KMS-11 (cell line): ENCODE measurements around the gene ZSWIM8.

Experiments used
- H2AFZ ChIP-seq: fragments of 200-600 bp; sonication (generic); 2 replicates; pipeline ENCODE4 v1.6.1; 2016; ENCODE audit warnings: antibody characterized with exemption, mixed run types, low read depth
- H3K27ac ChIP-seq: fragments of 200-600 bp; sonication (generic); 2 replicates; pipeline ENCODE4 v1.6.1; 2016; ENCODE audit warnings: mild to moderate bottlenecking, mixed run types
- H3K27me3 ChIP-seq: fragments of 200-600 bp; sonication (generic); 2 replicates; pipeline ENCODE4 v1.6.1; 2017; ENCODE audit warnings: mild to moderate bottlenecking, low read depth, mixed run types, moderate library complexity; ENCODE audit not compliant: insufficient read depth
- H3K36me3 ChIP-seq: fragments of 200-600 bp; sonication (generic); 2 replicates; pipeline ENCODE4 v1.6.1; 2017; ENCODE audit warnings: mild to moderate bottlenecking, mixed run types; ENCODE audit not compliant: insufficient read depth
- H3K4me1 ChIP-seq: fragments of 200-600 bp; sonication (generic); 2 replicates; pipeline ENCODE4 v1.6.1; 2016; ENCODE audit warnings: mild to moderate bottlenecking, low read depth, mixed run types; ENCODE audit not compliant: poor library complexity, severe bottlenecking
- H3K4me2 ChIP-seq: fragments of 200-600 bp; sonication (generic); 2 replicates; pipeline ENCODE4 v1.7.0; 2016; ENCODE audit warnings: mild to moderate bottlenecking, mixed run types
- H3K4me3 ChIP-seq: fragments of 200-600 bp; sonication (generic); IDR thresholded peaks from 2 replicates; pipeline ENCODE4 v1.6.1; 2017; ENCODE audit warnings: low read depth, low read length, mixed read lengths; ENCODE audit not compliant: insufficient read depth
- H3K79me2 ChIP-seq: fragments of 200-600 bp; sonication (generic); 2 replicates; pipeline ENCODE4 v1.6.1; 2016; ENCODE audit warnings: low read depth, mixed run types; ENCODE audit not compliant: insufficient read depth
- H3K9ac ChIP-seq: fragments of 200-600 bp; sonication (generic); 2 replicates; pipeline ENCODE4 v1.6.1; 2016; ENCODE audit warnings: mild to moderate bottlenecking, mixed run types
- H4K20me1 ChIP-seq: fragments of 200-600 bp; sonication (generic); 2 replicates; pipeline ENCODE4 v1.6.1; 2016; ENCODE audit warnings: mild to moderate bottlenecking, mixed run types; ENCODE audit not compliant: insufficient read depth
- TF ChIP-seq, protein P1 (sequence below): fragments of 200-600 bp; sonication (generic); conservative IDR thresholded peaks from 2 replicates; pipeline ENCODE4 v1.6.1; 2017; ENCODE audit warnings: low read depth, mild to moderate bottlenecking, antibody characterized with exemption, low read length, moderate library complexity, mixed read lengths

Gene ZSWIM8

DNA sequence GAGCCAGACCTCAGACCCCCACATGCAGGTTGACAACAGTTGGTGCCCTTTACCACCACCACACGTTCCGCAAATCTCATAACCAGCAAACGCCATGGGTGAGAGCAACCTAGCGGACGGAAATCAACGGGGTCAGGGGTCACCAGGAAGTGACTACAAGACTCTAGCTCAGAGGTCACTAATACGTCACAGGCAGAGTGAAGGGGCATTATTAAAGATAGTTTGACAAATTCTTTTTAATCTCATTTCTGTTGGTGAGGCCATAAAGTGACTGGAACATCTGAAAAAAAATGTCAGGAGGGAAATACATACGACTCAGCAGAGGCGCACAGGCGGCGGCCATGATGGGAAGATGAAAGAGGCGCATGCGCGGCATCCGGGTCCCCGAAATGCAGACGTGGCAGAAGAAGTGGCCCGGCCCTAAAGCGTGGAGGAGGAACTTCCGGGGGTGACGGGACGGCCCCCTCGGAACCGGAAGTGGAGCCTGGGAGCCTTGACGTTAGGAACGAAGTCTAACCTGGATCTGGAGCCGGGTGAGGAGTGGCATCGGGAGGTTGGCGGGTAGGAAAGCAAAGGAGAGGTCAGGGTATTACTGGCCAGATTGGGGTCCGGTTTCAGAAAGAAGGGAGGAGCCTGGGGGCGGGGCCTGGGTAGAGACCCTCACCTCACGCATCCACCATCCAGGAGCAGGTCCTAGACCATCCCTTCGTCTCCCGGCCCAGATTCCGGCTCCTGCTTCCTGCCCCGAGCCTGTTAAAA lies 41.3 kb upstream of the ZSWIM8 start, which contains the start of gene SEC24C:
Gene SEC24C (plus strand): TSS at position 468 of the 759 bp plus-strand sequence. CDS start 2,461 bp downstream, outside the sequence.
- H2AFZ ChIP-seq, result peak within 1 kb of the TSS; percentile 76
- TF ChIP-seq, protein P1, sequence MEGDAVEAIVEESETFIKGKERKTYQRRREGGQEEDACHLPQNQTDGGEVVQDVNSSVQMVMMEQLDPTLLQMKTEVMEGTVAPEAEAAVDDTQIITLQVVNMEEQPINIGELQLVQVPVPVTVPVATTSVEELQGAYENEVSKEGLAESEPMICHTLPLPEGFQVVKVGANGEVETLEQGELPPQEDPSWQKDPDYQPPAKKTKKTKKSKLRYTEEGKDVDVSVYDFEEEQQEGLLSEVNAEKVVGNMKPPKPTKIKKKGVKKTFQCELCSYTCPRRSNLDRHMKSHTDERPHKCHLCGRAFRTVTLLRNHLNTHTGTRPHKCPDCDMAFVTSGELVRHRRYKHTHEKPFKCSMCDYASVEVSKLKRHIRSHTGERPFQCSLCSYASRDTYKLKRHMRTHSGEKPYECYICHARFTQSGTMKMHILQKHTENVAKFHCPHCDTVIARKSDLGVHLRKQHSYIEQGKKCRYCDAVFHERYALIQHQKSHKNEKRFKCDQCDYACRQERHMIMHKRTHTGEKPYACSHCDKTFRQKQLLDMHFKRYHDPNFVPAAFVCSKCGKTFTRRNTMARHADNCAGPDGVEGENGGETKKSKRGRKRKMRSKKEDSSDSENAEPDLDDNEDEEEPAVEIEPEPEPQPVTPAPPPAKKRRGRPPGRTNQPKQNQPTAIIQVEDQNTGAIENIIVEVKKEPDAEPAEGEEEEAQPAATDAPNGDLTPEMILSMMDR, result no peak
- H4K20me1 ChIP-seq, result no peaks in the 10 kb centered on the region
- H3K27ac ChIP-seq, result peak within 1 kb of the TSS; percentile 62
- peaks cover 4% of the 10 kb centered on the region; the same call in 1 of the 2 replicates for H3K36me3 ChIP-seq
- no peak within 1 kb of the TSS for H3K4me3 ChIP-seq
- H3K4me2 ChIP-seq, result peak within 1 kb of the TSS; percentile 96
- H3K79me2 ChIP-seq, result peaks cover 44% of the 10 kb centered on the region
- no peaks in the 10 kb centered on the region for H3K27me3 ChIP-seq
- H3K9ac ChIP-seq, result peak within 1 kb of the TSS; percentile 76
- H3K4me1 ChIP-seq, result peaks cover 40% of the 10 kb centered on the region

DNA sequence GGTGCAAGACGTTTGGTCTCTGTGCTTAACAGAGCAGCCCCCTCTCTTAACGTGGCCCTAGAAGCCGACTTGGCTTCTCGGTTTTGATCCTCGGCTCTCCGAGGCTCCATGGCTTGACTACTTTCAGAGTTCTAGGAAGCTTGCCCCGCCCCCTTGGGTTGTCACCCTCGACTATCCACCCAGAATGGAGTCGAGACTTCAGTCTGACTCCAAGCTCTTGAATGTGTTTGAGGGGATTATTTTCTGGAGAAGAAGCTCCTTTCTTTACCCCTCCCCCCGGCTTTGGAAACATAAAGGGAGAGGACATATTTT lies 40.8 kb upstream of the ZSWIM8 start:
- H3K9ac ChIP-seq, result peak overlapping the region; percentile 76
- H3K79me2 ChIP-seq, result peaks cover 50% of the 10 kb centered on the region
- H3K4me2 ChIP-seq, result peak overlapping the region; percentile 96
- peak overlapping the region; percentile 62; the same call in 1 of the 2 replicates for H3K27ac ChIP-seq
- H3K4me3 ChIP-seq, result no peak overlapping the region
- peak overlapping the region; percentile 76 for H2AFZ ChIP-seq
- TF ChIP-seq, protein P1, result no peak
- no peaks in the 10 kb centered on the region for H4K20me1 ChIP-seq
- H3K27me3 ChIP-seq, result no peaks in the 10 kb centered on the region
- H3K4me1 ChIP-seq, result peaks cover 40% of the 10 kb centered on the region
- peaks cover 4% of the 10 kb centered on the region; the same call in 1 of the 2 replicates for H3K36me3 ChIP-seq

DNA sequence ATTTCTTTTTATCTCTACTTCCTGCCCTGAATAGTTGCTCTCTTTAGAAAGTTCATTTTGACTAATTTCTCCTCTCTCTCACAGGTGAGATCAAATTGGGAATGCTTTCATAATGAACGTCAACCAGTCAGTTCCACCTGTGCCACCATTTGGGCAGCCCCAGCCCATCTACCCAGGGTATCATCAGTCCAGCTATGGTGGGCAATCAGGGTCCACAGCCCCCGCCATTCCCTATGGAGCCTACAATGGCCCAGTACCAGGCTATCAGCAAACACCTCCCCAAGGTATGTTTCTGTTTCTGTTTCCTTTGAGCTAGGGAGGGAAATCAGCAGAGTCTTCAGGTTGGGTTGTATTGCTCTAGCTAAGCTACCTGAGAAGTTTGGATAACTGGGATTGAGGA lies 38.7 kb upstream of the ZSWIM8 start:
- Histone ChIP-seq H3K4me3 (no peak overlapping the region), H3K9ac (no peak overlapping the region), H3K27me3 (no peaks in the 10 kb centered on the region), H3K79me2 (peaks cover 55% of the 10 kb centered on the region), H3K4me2 (no peak overlapping the region), H3K36me3 (peaks cover 4% of the 10 kb centered on the region; the same call in 1 of the 2 replicates), H4K20me1 (no peaks in the 10 kb centered on the region), H3K27ac (no peak overlapping the region), H2AFZ (no peak overlapping the region), H3K4me1 (peaks cover 40% of the 10 kb centered on the region)
- TF ChIP-seq, protein P1, result no peak

DNA sequence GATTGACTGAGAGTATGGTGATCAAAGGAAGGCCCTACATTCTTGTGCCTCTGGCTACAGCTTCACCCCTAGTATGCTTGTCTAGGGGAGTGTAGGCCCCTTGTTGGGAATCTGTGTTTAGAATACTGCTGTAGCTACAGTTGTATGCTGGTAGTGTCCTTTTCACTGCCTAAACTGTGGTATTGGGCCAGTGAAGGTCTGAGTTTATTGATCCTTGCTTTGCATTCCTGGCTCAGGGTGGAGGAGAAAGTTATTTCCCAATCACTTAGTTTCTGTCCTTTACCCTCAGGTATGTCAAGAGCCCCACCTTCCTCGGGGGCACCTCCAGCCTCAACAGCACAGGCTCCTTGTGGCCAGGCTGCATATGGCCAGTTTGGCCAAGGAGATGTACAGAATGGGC lies 34.6 kb upstream of the ZSWIM8 start:
- no peaks in the 10 kb centered on the region for H3K27me3 ChIP-seq
- no peak overlapping the region for H3K4me3 ChIP-seq
- H3K4me1 ChIP-seq, result peaks cover 31% of the 10 kb centered on the region
- no peak overlapping the region for H2AFZ ChIP-seq
- H4K20me1 ChIP-seq, result no peaks in the 10 kb centered on the region
- no peak overlapping the region for H3K9ac ChIP-seq
- H3K79me2 ChIP-seq, result peaks cover 33% of the 10 kb centered on the region
- no peak overlapping the region for H3K27ac ChIP-seq
- no peak overlapping the region for H3K4me2 ChIP-seq
- TF ChIP-seq, protein P1, result no peak
- peaks cover 4% of the 10 kb centered on the region; the same call in 1 of the 2 replicates for H3K36me3 ChIP-seq
